Measurements from ENCODE around the gene FRAT1.

FRAT1 gene

DNA sequence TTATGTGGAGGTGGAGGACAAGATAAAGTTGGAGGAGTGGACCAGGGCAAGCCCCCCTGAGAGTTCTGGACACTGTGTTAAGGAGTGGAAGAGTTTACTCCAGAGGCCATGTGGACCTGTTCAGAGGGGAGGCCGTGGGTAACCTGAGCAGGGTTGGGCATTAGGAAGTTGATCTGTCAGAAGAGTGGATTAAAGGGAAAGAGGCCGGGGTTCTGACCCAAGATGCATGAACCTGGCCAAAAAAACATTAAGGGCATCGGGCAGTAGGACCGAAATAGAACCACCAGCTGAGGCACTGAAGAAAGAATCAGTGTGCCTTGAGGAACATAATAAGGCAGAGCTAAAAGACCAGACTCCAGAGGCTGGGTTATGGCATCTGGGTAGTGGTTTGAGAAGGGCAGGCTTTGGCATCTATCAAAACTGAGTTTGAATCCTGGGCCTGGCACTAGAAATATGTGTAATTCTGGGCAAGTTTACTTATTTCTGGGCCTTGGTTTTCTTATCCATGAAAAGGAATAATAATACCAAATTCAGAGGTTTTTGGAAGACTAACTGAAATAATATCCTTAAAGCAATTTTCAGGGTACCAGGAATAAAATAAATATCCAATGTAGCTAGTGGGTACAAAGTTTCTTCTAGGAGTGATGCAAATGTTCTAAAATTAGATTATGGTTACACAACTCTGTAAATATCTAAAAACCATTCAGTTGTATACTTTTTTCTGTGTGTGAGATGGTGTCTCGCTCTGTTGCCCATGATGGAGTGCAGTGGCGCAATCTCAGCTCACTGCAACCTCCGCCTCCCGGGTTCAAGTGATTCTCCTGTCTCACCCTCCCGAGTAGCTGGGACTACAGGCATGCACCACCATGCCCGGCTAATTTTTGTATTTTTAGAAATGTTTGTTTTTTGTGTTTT, 10.9 kb upstream of the FRAT1 start:
- DNase-seq = no peak

DNA sequence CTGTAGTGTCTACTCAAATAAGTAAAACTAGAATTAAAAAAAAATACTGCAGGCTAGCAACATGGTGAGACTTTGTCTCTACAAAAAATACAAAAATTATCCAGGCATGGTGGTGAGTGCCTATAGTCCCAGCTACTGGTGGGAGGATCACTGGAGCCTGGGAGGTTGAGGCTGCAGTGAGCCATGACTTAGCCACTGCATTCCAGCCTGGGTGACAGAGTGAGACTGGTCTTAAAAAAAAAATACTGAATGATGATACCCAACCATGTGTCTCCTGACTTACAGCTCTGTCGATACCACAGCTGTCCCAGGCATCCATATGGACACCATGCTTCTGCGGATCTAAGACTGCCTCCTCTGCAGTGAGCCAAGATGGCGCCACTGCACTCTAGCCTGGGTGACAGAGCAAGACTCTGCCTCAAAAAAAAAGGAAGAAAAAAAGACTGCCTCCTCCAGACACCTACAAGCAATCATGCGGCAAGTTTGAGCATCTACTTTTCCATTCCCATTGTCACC, 7.9 kb upstream of the FRAT1 start:
- DNase-seq = no peak

DNA sequence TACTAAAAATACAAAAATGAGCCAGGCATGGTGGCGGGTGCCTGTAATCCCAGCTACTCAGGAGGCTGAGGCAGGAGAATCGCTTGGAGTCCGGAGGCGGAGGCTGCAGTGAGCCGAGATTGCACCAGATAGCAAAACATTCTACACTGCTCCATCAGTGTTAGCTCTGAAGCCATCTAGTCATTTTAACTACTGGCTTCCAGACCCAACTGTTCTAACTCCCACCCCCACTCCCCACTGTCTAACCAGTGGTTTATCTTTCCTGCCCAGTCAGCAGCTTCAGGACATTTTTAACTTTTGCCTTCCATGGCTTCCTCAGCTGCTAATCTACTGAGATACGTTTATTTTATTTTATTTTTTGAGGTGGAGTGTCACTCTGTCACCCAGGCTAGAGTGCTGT, 6.2 kb upstream of the FRAT1 start:
- DNase-seq = no peak

DNA sequence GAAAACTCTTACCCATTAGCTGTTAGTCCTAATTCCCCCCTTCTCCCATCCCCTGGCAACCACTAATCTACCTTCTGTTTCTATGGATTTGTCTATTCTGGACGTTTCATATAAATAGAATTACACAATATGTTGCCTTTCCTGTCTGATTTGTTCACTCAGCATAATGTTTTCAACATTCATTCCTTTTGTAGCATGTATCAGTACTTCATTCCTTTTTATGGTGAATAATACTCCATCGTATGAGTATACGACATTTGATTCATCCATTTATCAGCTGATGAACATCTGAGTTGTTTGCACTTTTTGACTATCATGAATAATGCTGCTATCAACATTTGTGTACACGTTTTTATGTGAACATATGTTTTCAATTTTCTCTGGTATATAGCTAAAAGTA, 4.4 kb upstream of the FRAT1 start:
- DNase-seq = no peak

DNA sequence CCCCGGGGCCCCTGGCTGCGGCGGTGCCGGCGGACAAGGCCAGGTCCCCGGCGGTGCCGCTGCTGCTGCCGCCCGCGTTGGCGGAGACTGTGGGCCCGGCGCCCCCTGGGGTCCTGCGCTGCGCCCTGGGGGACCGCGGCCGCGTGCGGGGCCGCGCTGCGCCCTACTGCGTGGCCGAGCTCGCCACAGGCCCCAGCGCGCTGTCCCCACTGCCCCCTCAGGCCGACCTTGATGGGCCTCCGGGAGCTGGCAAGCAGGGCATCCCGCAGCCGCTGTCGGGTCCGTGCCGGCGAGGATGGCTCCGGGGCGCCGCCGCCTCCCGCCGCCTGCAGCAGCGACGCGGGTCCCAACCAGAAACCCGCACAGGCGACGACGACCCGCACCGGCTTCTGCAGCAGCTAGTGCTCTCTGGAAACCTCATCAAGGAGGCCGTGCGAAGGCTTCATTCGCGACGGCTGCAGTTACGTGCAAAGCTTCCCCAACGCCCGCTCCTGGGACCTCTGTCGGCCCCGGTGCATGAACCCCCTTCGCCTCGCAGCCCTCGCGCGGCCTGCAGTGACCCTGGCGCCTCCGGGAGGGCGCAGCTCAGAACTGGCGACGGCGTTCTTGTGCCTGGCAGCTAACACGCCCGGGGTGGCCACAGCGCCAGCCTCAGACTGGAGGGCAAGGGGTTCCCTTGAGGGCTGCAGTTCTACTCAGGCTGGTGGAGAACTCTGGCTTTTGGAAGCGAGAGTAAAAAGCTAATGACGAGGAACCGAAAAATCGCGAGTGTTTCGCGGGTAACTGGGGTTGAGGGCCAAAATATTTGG, 804 bp downstream of the FRAT1 start:
- DNase-seq = peak in 43 of 56 donors; percentile 6 to 74 (median 41)

DNA sequence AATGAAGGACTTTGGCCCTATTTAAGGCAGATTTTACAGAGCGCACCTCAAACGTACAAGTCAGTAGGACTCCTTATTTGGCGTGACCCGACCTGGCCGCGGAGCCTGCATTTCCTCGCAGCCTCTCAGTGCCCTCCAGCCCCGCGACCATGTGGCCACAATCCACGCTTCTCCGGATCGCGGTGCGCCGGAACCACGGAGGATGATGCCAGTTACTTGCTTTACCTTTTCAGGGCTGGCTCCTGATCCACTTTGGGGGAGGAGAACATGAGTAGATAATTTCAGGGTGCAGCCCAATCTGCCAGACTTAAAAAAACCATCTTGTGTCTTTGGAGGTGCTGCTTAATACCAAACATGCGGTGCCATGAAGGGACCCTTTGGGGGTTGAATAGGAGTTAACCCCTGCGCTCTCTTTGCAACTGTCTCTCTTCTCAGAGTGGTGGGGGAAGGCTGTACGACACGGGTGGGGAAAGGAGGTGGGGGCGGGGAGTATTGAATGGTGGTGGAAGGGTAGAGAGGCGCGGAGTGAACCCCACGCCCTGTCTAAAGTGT, 1.5 kb downstream of the FRAT1 start:
- peak in 14 of 56 donors; percentile 4 to 49 (median 30) for DNase-seq

DNA sequence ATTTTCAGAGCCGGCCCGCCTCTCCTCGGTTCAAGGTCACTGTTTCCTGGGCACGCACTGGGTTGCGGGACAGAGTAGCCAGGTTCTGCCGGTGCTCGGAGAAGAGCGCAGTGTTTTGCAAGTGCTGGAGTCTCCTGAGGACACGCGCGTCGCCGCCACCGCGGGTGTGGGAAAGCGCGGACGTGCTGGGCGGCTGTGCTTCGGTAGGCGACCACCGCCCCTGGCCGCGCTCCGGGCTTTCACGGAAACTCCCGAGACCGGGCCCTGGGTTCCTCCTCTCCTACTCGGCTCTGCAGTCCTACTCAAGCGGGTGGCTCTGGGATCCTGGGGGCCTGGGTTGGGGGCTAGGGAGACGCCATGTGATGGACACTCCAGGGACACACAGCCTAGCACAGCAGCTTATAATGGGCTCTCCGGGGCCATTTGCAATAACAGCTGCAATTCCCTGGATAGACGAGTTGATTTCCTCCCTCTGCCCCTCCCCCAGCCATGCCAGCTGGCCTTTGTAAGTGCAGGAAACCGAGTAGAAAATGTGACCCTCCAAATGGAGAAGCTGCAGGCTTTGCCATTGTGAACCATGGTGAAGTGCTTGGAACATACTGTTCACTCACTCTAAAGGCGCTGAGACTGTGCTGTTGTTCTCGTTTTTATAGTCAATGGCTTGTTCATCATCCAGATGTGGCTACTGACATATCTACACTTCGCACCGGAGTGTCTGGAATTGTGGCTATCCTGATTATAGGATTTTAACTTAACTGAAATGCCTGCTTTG, 2.1 kb downstream of the FRAT1 start:
- peak in 43 of 56 donors; percentile 8 to 72 (median 34) for DNase-seq

DNA sequence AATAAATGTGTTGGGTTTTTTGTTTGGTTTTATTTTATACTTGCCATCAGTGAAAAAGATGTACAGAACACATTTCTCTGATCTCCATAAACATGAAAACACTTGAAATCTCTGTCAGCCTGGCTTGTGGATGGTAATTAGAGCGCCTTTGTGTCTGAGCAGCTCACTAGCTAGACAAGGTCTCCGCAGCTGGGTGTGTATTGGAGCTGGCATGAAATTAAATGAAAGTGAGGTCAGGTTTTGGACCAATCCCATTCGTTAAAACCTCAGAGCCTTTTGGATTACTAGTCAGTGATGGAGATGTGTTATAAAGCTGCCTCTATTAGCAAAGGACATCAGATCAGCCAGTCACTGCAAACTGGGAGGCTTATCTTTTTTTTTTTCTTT, 2.7 kb downstream of the FRAT1 start:
- DNase-seq = peak in 18 of 56 donors; percentile 8 to 52 (median 18)

DNA sequence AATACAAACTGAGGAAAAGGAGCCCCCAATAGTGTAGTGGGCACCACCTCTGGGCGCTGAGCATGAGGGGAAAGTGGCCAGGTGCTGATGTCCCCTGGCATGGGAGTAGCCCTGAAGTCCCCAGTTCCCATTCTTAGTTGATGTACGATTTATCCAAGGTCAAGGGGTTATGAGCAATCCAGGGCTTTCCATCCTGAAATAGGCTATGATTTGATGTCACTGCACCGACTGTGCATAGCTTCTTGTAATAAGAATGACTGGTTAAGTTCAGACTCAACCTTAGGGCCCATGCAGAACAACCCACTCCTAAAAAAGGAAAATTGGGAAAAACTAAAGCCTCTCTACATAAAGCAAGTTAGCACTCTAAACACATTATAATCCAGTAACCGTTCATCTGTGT, 4.4 kb downstream of the FRAT1 start:
- DNase-seq = no peak

DNA sequence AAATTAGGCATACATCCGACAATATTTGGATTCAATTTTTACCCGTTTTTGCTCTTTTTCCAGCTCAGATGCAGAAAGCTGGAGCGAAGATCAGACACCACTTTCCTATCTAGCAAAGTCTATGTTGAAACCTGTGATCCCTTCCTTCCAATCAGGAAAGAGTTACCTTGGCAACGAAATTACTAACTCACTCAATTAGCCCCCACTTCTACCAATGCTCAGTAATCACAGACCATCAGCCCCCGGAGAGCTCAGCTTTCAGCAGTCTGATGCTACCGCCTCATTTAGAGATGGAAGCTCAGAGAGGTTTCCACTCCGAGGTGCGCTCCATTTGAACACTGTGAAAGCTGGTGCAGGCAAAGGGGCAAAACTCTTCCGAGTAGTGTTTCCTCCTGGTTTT, 6.7 kb downstream of the FRAT1 start:
- DNase-seq = peak in 29 of 56 donors; percentile 2 to 77 (median 33)

DNA sequence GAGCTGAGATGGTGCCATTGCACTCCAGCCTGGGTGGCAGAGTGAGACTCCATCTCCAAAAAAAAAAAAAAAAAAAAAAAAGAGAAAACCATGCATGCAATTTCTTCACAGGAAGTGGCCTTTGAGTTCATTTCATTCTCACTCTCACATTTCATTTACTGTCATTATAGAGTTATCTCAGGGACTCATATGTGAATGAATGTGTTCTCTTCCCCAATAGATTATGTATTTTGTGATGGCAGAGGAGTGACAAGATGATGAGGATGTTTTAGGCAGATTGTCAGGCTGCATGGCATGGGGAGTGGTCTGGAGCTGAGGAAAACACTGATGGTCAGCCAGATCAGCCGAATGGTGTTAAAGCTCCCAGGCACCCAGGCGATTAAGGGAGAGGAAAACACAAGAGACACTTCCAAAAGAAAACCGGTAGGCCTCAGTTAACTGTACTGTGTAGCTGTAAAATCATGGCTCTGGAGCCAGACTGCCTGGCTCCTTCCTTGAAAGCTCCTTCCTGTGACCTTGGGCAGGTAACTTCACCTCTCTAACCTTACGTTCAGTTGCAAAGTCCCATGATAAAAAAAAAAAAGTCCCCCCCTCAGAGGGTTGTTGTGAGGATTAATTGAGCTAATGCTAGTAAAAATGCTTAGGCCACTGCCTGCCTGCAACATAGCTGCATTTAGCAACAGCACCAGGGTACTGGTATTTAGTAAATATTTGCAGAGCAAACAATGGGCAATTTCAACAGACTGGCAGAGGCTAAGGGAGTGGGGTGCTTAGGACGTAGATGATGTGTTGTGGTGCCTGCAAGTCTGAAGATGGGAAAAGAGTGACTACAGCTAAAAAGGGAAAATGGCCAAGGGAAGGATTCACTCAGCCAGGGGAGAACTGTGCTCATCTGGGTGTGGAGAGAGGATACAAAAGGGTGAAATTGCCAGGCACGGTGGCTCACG, 8.6 kb downstream of the FRAT1 start:
- DNase-seq = no peak

DNA sequence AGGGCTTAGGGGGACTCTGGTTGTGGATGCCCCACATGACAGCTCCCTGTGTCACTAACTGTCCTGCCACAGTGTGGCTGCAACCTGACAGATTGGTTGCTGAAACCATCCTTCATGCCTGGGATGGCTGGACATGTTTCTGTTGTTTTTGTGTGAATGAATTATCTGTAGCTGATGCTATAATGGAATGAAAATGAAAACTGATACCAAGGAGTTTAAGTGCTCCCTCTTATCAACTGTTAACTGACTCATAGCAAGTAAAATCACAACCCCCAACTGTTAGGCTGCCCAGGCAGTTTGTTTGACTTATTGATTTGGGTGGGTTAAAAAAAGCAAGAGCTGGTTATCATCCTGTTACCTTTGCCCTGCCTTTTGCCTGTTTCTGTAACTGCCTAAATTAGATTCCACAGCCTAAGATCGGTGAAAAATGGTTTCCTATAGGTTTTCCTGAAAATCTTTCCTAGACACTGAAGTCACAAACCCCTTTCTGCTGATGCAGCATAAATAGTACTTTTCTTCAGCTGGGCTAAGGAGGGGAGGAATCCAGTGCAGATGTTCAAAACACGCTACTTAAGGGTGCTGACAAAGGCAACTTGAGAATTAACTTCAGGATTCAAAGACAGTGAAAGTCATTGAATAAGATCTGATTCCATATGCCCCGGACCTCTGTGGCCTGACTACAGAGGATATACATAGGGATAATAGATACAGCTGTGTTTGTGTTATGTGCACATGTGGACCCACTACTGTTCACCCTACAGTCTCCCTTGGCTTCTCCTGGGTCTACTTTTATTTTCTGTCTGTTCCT, 9.8 kb downstream of the FRAT1 start:
- DNase-seq = no peak

DNA sequence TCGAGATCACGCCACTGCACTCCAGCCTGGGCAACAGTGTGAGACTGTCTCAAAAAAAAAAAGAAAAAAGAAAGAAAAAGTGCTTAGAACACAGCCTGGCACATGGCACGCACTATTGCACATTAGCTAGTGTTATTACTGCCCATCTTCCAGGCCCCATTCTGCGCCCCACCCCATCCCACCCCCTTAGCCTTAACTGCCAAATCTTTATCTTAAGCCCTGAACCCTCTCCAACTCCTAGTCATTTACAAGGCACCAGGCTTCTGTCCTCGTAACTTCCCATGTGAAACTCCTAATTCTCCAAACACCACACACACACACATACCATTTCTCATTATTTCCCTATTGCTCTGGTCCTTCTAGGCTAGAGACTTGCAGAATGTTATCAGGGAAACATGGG, 10.7 kb downstream of the FRAT1 start:
- DNase-seq = no peak

DNA sequence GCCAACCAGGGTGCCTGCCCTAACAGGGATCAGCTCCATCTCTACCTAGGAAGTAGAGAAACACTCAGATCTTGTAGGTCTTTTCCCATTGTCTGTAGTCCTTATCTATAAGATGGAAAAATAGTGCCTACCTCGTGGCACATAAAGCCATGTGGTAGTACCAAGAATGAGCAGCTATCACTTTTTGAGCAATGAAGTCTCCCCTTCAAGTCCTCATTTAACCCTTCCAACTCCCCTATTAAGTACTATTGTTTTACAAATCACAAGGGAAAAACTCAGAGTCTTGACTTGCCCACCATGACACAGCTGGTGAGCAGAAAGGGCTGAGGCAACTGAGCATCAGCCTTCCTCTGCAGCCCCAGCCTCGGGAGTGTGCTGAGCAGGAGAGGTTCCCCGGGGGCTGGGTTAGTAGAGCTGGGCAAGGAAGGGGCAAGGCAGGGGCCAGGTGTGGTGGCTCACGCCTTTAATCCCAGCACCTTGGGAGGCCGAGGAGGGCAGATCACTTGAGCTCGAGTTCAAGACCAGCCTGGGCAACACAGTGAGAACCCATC, 12.2 kb downstream of the FRAT1 start:
- DNase-seq = no peak

DNA sequence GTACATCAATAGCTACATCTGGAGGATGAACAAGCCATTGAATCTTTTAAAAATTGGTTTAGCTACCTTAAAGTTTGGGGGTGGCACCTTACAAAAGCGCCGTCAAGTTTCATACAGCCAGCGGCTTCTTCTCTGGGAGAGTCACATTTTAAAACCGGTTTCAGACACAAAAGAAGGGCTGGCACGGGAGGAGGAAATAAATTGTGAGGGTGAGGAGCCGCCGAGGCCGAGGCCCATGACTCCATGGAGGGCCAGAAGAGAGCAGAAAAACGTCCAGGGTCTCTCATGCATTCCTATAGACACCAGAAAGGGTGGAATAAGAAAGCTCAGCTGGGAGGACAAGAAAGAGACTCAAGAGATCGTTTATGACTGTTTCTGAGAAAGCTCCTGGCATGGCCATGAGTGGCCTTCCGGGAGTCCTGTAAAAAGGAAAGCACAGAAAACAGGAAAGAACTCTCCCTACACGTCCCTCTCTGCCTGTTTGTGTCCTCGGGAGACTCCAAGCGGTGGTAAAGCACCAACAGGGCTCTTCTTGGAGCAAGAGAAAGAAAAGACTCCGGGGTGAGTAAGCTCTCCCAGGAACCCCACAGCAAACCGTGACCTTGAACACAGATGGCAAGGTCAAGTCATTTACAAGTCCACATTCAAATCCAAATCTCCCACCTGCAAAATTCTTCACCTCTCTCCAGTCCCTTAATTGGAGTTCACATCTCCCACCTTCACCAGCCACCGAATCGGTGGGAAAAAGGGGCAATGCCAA, 13.7 kb downstream of the FRAT1 start:
- DNase-seq = peak in 47 of 56 donors; percentile 6 to 66 (median 35)

DNA sequence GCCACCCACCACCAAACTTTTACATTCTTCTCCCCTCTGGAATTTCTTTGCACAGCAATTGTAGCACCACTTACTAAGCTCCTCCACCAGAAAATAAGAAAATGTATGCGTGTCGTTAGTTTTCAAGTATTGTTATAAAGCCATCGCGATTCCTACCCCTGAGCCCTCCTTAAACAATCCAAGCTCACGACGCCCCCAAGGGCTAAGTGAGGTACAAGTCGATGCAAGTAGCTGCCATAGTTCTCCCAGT, 14.2 kb downstream of the FRAT1 start:
- DNase-seq = peak in 2 of 56 donors; percentile 42 to 48

DNA sequence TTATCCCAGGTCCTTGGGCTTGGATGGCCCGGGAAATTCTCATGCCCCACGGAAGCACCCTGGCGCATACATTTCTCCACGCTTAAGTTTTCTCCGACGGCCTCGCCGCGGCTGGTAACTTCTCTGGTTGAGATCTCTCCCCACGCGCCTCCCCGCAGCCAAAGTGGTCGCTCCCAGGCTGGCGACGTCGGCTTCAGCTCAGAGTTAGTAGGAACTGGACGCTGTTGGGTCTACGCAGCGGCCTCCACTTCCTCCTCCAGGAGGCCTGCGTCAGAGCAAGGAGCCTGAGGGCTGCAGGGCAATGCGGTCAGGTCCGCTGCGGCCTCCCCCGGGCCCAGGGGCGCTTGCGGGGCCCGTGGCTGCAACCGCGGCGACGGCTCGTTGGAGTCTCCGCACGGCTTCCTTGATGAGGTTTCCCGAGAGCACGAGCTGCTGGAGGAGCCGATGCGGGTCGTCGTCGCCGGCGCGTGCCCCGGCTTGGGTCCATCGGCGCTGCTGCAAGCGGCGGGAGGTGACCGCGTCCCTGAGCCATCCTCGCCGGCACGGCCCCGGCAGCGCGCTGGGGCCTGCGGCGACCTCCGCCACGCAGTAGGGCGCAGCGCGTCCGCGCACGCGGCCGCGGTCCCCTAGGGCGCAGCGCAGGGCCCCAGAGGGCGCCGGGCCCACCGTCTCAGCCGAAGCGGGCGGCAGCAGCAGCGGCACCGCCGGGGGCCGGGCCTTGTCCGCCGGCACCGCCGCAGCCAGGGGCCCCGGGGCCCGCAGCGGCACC, 14.7 kb downstream of the FRAT1 start:
- peak in 29 of 56 donors; percentile 5 to 59 (median 40) for DNase-seq
